ENCODE measurements around the gene DHX8. TPM values are rescaled to one million over a fixed set of nuclear protein-coding genes. Genes with fewer than 3 reads are reported as not detected.

DHX8 gene
- total and polyA plus RNA-seq, 12 donors, result 15.2 to 43.6 (median 33.2) TPM

DNA sequence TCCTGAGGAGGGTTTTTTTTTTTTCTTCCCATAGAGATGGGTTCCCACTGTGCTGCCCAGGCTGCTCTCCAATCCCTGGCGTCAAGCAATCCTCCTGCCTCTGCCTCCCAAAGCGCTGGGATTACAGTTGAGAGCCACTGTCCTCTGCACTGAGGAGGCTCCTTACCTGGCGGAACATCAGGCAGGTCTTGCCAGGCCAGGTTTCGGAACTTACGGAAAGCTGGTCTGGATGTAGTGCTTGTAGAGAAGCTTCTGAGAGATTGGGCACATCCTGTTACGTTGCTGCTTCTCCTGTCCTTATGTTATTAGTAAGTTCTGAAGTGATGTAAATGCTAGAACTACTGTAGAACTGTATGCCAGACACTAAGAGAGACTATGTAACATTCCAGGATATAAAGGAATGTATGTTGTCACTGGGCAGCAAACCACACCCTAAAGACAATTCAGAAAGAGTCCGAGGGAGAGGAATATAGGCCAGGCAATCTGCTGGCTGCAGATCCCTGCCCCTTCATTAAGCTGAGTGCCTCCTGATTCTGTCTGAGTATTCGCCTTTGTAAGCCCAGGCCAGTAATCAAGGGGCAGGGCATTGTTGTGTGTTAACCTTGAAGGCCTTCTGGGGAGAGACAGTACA lies 41.3 kb downstream of the DHX8 start:
- DNase-seq, result no peak
- 85 to 95% (median 90%) methylated on average over 8 of the region's 8 CpGs for WGBS, 4 donors
- no peaks in the 10 kb centered on the region for H3K27me3 ChIP-seq
- H3K4me1 ChIP-seq (replicated peaks in 1 of 2), result peaks cover 5 to 16% of the 10 kb centered on the region in 2 donors
- TF ChIP-seq, protein P1, sequence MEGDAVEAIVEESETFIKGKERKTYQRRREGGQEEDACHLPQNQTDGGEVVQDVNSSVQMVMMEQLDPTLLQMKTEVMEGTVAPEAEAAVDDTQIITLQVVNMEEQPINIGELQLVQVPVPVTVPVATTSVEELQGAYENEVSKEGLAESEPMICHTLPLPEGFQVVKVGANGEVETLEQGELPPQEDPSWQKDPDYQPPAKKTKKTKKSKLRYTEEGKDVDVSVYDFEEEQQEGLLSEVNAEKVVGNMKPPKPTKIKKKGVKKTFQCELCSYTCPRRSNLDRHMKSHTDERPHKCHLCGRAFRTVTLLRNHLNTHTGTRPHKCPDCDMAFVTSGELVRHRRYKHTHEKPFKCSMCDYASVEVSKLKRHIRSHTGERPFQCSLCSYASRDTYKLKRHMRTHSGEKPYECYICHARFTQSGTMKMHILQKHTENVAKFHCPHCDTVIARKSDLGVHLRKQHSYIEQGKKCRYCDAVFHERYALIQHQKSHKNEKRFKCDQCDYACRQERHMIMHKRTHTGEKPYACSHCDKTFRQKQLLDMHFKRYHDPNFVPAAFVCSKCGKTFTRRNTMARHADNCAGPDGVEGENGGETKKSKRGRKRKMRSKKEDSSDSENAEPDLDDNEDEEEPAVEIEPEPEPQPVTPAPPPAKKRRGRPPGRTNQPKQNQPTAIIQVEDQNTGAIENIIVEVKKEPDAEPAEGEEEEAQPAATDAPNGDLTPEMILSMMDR (IDR thresholded peaks at IDR 0.05), result no peak
- TF ChIP-seq POLR2A (IDR thresholded peaks at IDR 0.05), result no peak
- no peaks in the 10 kb centered on the region for H3K9me3 ChIP-seq (replicated peaks in 1 of 3)
- H3K4me3 ChIP-seq, result no peak overlapping the region
- H3K36me3 ChIP-seq (replicated peaks in 1 of 2), result peaks cover 0 to 62% of the 10 kb centered on the region in 2 donors
- intact Hi-C loops (cut with DNase I), result no loop called here
- no peak overlapping the region for H3K27ac ChIP-seq

- DNase-seq, result no peak
- Histone ChIP-seq H3K27me3 (no peaks in the 10 kb centered on the region), H3K27ac (no peak overlapping the region), H3K36me3 (replicated peaks in 1 of 2) (peaks cover 0 to 42% of the 10 kb centered on the region in 2 donors), H3K4me1 (replicated peaks in 1 of 2) (peaks cover 15 to 33% of the 10 kb centered on the region in 2 donors), H3K4me3 (no peak overlapping the region), H3K9me3 (replicated peaks in 1 of 3) (no peaks in the 10 kb centered on the region)
- intact Hi-C loops (cut with DNase I), result no loop called here
- WGBS, 4 donors, result 88 to 95% (median 91%) methylated on average over 7 of the region's 7 CpGs
- no peak for TF ChIP-seq POLR2A (IDR thresholded peaks at IDR 0.05)
- TF ChIP-seq, protein P1 (IDR thresholded peaks at IDR 0.05), result no peak
These were observed 43.3 kb downstream of the DHX8 start for GRCh38 chr17:43526886-43527648.

DNA sequence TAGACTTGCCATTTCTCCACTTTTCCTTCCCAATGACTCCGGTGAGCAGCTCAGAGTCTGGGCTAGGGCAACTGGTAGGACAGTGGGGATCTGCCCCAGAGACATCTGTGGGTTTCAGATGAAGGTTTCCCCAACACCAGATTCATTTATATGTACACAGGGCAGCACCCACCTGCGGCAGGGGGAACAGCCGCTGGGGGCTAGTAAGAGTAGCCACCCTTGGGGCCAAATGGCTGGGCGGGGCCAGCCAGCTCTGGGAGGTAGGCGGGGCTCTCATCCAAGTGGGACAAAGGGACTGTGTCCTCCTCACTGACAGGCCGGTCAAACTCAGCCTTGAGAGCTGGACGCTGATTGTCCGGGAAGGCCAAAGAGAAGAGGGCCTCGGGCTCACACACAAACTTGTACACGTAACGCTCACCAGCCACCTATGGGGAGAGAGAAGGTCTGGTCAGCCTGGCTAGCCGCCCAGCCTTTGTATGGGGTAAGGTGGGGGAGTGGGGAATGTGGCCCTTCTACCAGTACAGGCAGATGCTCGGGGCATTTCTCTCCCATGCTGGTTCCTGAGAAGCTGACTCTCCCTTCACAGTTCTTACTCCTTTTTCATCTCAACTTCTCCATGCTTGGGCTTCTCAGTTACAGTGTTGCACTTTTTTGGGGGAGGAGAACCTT lies 44.7 kb downstream of the DHX8 start:
- intact Hi-C loops (cut with DNase I), result no loop called here
- no peak overlapping the region for H3K4me3 ChIP-seq
- DNase-seq, result peak; percentile 33 to 88 (median 74)
- peaks cover 0 to 29% of the 10 kb centered on the region in 2 donors for H3K36me3 ChIP-seq (replicated peaks in 1 of 2)
- H3K4me1 ChIP-seq (replicated peaks in 1 of 2), result peaks cover 15 to 33% of the 10 kb centered on the region in 2 donors
- H3K27ac ChIP-seq, result peak overlapping the region in 2 of 5 donors; percentile 27 to 66
- no peaks in the 10 kb centered on the region for H3K9me3 ChIP-seq (replicated peaks in 1 of 3)
- 48 to 56% (median 54%) methylated on average over 3 to 13 of the region's 13 CpGs for WGBS, 4 donors
- H3K27me3 ChIP-seq, result no peaks in the 10 kb centered on the region
- TF ChIP-seq POLR2A (IDR thresholded peaks at IDR 0.05), result no peak
- TF ChIP-seq, protein P1 (IDR thresholded peaks at IDR 0.05), result no peak
